Esophagus muscularis mucosa (tissue), 4 donors: ENCODE measurements around the gene CHRNA1. TPM values are rescaled to one million over a fixed set of nuclear protein-coding genes. Genes with fewer than 3 reads are reported as not detected.

Experiments used
- DNase-seq: peaks from one replicate; pipeline ENCODE4 v3.0.0-alpha.2; 2017; ENCODE audit errors: extremely low spot score
- H3K27ac ChIP-seq, 4 donors: fragments of 200-600 bp; sonication (generic); replicated peaks in 1 of 4; 1 replicate in 3 of 4; 2 replicates in 1 of 4; pipeline ENCODE4 v1.5.1; 2016 to 2019; ENCODE audit warnings: mild to moderate bottlenecking in 1 of 4
- H3K27me3 ChIP-seq, 4 donors: fragments of 200-600 bp; sonication (generic); one replicate each; pipeline versions ENCODE4 v1.5.1 to v1.6.0; 2016 to 2019
- H3K36me3 ChIP-seq, 4 donors: fragments of 200-600 bp; sonication (generic); one replicate each; pipeline ENCODE4 v1.5.1; 2016 to 2019
- H3K4me1 ChIP-seq, 4 donors: fragments of 200-600 bp; sonication (generic); one replicate each; pipeline ENCODE4 v1.5.1; 2016 to 2019
- H3K4me3 ChIP-seq, 4 donors: fragments of 200-600 bp; sonication (generic); 1 replicate in 2 of 4; 2 replicates in 2 of 4; pipeline ENCODE4 v1.5.1; 2016 to 2019; ENCODE audit warnings: mild to moderate bottlenecking in 4 of 4, moderate library complexity in 1 of 4
- H3K9me3 ChIP-seq, 4 donors: fragments of 200-600 bp; sonication (generic); 1 replicate in 3 of 4; 2 replicates in 1 of 4; pipeline ENCODE4 v1.5.1; 2016 to 2019
- EP300 ChIP-seq: sonication (generic); formaldehyde crosslinking; IDR thresholded peaks from one replicate; pipeline ENCODE4 v1.6.1; 2017; ENCODE audit warnings: antibody characterized with exemption
- POLR2A ChIP-seq: fragments of 450-650 bp; IDR thresholded peaks from one replicate; pipeline ENCODE4 v1.6.1; 2017; ENCODE audit warnings: antibody characterized with exemption, moderate library complexity, mild to moderate bottlenecking, low read depth
- POLR2AphosphoS5 ChIP-seq, 2 donors: sonication (generic); formaldehyde crosslinking; IDR thresholded peaks; one replicate each; pipeline ENCODE4 v1.6.1; 2017; ENCODE audit warnings: antibody characterized with exemption in 2 of 2
- WGBS: methylation state at CpG from one replicate; pipeline ENCODE4 v1.1.5; 2018; 5-methylcytosine and 5-hydroxymethylcytosine counted together
- intact Hi-C: fragments of 100-400 bp; cut with DNase I; formaldehyde crosslinking; loops from one replicate; pipeline ENCODE4 v1.15.1; 2023
- total RNA-seq, 4 donors: library from RNA; depleted of rRNA; stranded (reverse); fragments of >200 nt; gene quantifications; one replicate each; pipeline versions ENCODE4 v1.1.0 to v1.2.1, GENCODE V29; 2016
- TF ChIP-seq, protein P1 (sequence below), 3 experiments: fragments of 200-600 bp in 2 of 3; fragments of 450-650 bp in 1 of 3; sonication (generic) in 2 of 3; IDR thresholded peaks; one replicate each; pipeline ENCODE4 v1.5.1; 2017 to 2019; ENCODE audit warnings: antibody characterized with exemption in 3 of 3, mild to moderate bottlenecking in 2 of 3, moderate library complexity in 1 of 3

CHRNA1 gene
- total RNA-seq, 4 donors from 2014 or later: not detected

DNA sequence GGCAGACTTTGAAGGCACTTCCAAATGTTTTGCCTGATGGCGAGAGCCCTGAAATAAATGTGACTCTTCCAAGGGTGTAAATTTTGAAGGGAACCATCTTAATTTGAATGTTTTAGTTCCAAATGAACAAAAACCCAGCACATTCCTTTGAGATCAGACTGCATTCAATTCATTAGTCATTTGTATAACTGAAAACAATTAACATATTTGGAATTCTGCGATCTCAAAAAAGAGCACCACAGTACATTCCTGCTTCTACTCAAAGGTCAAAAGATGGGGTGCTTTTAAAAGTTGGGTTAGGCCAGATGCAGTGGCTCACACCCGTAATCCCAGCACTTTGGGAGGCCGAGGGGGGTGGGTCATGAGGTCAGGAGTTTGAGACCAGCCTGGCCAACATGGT lies 38.2 kb upstream of the CHRNA1 start:
- intact Hi-C loops: no loop called here
- Histone ChIP-seq H3K9me3 (no peaks in the 10 kb centered on the region), H3K4me1 (peaks cover 0 to 10% (median 2%) of the 10 kb centered on the region in 4 donors), H3K27ac (no peak overlapping the region), H3K36me3 (peaks cover 0 to 15% (median 7%) of the 10 kb centered on the region in 4 donors), H3K4me3 (no peak overlapping the region), H3K27me3 (no peaks in the 10 kb centered on the region)
- TF ChIP-seq EP300: no peak
- TF ChIP-seq POLR2A: no peak
- TF ChIP-seq, protein P1, sequence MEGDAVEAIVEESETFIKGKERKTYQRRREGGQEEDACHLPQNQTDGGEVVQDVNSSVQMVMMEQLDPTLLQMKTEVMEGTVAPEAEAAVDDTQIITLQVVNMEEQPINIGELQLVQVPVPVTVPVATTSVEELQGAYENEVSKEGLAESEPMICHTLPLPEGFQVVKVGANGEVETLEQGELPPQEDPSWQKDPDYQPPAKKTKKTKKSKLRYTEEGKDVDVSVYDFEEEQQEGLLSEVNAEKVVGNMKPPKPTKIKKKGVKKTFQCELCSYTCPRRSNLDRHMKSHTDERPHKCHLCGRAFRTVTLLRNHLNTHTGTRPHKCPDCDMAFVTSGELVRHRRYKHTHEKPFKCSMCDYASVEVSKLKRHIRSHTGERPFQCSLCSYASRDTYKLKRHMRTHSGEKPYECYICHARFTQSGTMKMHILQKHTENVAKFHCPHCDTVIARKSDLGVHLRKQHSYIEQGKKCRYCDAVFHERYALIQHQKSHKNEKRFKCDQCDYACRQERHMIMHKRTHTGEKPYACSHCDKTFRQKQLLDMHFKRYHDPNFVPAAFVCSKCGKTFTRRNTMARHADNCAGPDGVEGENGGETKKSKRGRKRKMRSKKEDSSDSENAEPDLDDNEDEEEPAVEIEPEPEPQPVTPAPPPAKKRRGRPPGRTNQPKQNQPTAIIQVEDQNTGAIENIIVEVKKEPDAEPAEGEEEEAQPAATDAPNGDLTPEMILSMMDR (IDR thresholded peaks at IDR 0.05): no peak
- TF ChIP-seq POLR2AphosphoS5 (IDR thresholded peaks at IDR 0.05): no peak
- DNase-seq: no peak
- WGBS: 93% methylated on average over 4 of the region's 4 CpGs

DNA sequence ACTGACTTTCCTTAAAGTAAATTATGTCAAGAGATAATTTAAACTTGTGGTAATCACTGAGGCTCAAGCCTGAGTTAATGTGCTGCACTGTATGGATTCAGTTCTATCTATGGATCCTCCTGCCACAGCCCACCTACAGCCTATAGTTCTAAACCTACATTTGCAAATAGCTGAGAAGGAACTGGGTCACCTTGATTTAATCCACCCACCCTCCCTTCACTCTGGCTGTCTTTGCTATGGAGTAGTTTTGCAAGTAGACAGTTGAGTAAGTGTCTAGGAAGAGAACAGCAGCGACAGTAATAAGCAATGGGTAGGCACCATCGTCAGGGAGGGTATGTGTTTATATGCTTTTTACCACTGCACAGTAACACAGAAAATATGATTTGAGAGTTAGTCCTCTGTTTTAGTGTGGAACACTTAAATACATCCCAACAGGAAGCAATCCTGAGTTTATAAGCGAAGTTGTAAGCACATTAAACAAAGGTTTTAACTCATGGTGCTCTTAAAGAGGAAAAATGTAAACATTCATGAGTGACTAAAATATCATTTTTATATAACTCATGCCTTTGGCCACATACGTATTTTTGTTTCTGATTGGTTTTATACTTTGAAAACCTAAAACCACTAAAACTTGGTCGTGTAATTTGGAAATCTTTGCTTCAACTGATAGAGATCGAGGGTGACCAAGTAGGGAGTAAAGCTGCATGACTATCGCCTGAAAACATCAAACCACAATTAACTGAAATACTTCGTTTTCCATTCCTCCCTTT lies 36.3 kb upstream of the CHRNA1 start:
- peaks cover 0 to 5% (median 0%) of the 10 kb centered on the region in 4 donors for H3K4me1 ChIP-seq
- DNase-seq: no peak
- H3K27me3 ChIP-seq: no peaks in the 10 kb centered on the region
- H3K36me3 ChIP-seq: peaks cover 0 to 15% (median 7%) of the 10 kb centered on the region in 4 donors
- no peak for TF ChIP-seq EP300
- TF ChIP-seq, protein P1 (IDR thresholded peaks at IDR 0.05): no peak
- TF ChIP-seq POLR2A: no peak
- no peak for TF ChIP-seq POLR2AphosphoS5 (IDR thresholded peaks at IDR 0.05)
- intact Hi-C loops: no loop called here
- H3K9me3 ChIP-seq: no peaks in the 10 kb centered on the region
- no peak overlapping the region for H3K27ac ChIP-seq
- H3K4me3 ChIP-seq: no peak overlapping the region
- WGBS: 77% methylated on average over 8 of the region's 8 CpGs

DNA sequence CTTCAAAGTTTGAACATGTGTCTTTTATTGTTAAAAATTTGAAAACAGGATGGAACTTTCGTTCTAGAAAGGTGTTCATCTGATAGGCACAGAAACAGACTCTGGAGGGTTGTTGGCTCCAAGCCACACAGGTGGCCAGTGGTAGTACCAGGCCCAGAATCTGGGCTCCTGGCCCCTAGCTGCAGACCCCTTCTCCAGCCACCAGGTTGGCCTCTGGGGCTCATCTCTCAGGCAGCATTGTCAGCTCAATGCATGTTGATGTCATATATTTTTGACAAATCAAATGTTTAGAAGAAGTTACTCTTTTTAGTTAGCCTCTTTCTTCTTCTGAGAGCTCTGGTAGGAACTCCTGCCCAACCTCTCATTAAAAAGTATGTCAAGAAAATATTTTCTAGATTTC lies 34.5 kb upstream of the CHRNA1 start:
- no peak overlapping the region for H3K4me3 ChIP-seq
- no peaks in the 10 kb centered on the region for H3K27me3 ChIP-seq
- intact Hi-C loops: no loop called here
- peaks cover 0 to 5% (median 0%) of the 10 kb centered on the region in 4 donors for H3K4me1 ChIP-seq
- no peaks in the 10 kb centered on the region for H3K9me3 ChIP-seq
- H3K27ac ChIP-seq: no peak overlapping the region
- no peak for DNase-seq
- 95% methylated on average over 1 of the region's 1 CpG for WGBS
- TF ChIP-seq POLR2AphosphoS5 (IDR thresholded peaks at IDR 0.05): no peak
- TF ChIP-seq EP300: no peak
- no peak for TF ChIP-seq POLR2A
- TF ChIP-seq, protein P1 (IDR thresholded peaks at IDR 0.05): no peak
- H3K36me3 ChIP-seq: peaks cover 0 to 15% (median 7%) of the 10 kb centered on the region in 4 donors

DNA sequence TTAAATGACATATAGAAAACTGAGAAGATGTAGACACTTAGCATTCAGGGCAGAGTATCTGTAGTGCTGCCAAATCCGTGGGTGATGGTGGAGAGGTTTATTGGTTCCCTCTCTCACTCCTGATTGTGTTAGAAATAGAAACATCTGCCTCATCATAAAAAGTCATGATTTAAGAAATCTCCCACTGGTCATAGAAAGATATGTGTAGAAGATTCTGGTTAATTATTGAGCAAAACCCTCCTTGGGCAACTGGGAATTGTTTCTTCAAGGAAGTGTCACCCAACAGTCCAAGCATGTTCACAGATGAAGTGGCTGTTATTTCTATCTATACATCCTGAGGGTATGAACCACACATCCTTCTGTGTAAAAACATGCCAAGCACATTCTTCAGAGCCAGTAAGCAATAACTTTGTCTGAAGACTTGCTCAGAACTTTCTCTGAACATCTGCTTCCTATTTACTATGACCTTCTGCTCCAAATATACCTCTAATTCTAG lies 33.6 kb upstream of the CHRNA1 start:
- no peak for TF ChIP-seq POLR2AphosphoS5 (IDR thresholded peaks at IDR 0.05)
- TF ChIP-seq EP300: no peak
- TF ChIP-seq, protein P1 (IDR thresholded peaks at IDR 0.05): no peak
- no peak for TF ChIP-seq POLR2A
- no peaks in the 10 kb centered on the region for H3K9me3 ChIP-seq
- no peak overlapping the region for H3K27ac ChIP-seq
- H3K27me3 ChIP-seq: no peaks in the 10 kb centered on the region
- DNase-seq: no peak
- WGBS: 72% methylated on average over 1 of the region's 1 CpG
- H3K4me3 ChIP-seq: no peak overlapping the region
- H3K4me1 ChIP-seq: peaks cover 0 to 5% (median 0%) of the 10 kb centered on the region in 4 donors
- peaks cover 0 to 15% (median 7%) of the 10 kb centered on the region in 4 donors for H3K36me3 ChIP-seq
- intact Hi-C loops: no loop called here
